CD1c-positive myeloid dendritic cell (primary cell): ENCODE results near the gene PDE4D.

Experiments
- DNase-seq: peaks from one replicate; pipeline ENCODE4 v3.0.0-alpha.2; 2016; ENCODE audit errors: extremely low spot score

The PDE4D gene

DNA sequence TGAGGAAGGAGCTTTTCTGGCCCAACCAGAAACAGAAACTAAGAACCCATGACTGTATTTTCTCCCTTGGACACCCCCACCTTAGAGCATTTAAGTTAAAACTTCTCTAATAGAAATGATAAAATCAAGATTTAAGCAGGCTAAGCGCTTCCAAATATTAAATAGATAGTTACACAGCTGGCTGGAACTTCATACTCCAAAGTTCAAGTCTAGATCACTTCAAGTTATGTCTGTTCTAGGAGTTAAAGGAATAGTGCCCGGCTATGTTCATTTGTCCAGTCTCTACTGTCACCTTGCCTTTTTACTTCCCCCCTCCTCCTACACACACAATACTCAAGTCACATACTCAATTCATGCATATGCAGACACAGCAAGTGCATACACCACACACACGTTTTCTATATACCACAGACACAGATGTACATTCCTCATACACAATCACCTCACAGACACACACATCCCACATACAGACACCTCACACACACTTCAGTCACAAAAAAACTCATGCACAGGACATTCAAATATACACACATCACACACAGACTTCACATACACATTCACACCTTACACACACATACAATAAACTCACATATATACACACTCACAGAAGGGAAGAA is 237.7 kb downstream of the PDE4D start:
- DNase-seq = no peak

- no peak for DNase-seq
Measured at GRCh38 chr5:59654691-59655090, 238.8 kb downstream of the PDE4D start.

DNA sequence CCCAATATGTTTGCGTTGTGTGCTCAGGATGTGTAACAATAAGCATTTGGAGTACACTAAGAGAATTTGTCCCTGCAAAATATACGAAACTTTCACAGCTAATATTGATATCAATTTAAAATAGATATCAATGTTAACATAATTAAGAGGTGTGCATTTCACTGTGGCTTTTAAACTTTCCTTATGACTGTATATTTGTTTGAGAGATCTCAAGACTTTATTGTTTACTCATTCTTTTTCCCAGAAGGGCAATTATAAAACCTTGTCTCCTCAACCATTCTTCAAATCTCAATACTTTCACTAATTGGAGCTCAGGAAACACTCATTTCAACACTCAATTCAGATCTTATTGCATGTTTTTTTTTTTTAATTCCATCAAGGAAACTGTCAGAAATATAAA is 241.1 kb downstream of the PDE4D start:
- no peak for DNase-seq

GRCh38 chr5:59648949-59649921 is 244.3 kb downstream of the PDE4D start:
- no peak for DNase-seq

- DNase-seq = no peak
Measured at GRCh38 chr5:59648038-59648831, 245.3 kb downstream of the PDE4D start.

GRCh38 chr5:59645380-59645779 is 248.1 kb downstream of the PDE4D start:
- DNase-seq = no peak

- DNase-seq = no peak
Measured at GRCh38 chr5:59640411-59640810, 253.1 kb downstream of the PDE4D start.

GRCh38 chr5:59637884-59638580 is 255.5 kb downstream of the PDE4D start:
- DNase-seq = no peak

- DNase-seq = no peak
Measured at GRCh38 chr5:59629561-59629960, 264.0 kb downstream of the PDE4D start.

DNA sequence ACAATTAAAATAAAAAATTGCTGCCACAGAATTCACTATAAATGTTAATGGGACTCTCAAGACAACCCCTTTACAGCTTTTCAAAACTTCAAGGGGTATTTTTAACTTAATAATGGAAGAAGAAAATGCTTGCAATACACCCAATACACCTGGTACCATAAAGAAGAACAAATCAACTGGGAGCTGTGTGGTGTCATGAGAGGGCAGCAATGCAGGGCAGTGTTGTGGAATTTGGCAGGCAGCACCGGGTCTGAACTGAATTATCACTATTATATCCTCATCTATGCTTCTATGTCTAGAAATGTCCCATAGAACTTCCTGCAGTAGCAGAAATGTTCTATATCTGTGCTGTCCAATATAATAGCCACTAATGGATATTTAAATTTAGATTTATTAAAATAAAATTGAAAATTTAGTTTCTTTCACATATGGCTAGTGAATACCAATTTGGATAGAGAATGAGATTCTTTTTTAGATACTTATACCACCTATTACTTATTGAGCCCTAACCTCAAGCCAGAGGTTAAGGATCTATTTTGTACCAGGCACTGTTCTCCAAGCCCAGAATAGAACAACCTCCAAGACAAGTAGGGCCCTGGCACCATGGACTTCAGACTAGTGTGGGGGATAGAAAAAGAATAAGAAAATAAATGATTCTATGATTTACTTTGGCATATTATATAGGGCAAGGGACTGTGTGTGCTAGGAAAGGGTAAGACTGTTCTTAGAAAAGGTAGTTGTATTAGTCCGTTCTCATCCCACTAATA is 265.3 kb downstream of the PDE4D start:
- DNase-seq = no peak

GRCh38 chr5:59624898-59625297 is 268.6 kb downstream of the PDE4D start:
- no peak for DNase-seq

GRCh38 chr5:59622848-59623247 is 270.7 kb downstream of the PDE4D start:
- DNase-seq = no peak

- no peak for DNase-seq
Measured at GRCh38 chr5:59621477-59621876, 272.0 kb downstream of the PDE4D start.

GRCh38 chr5:59620535-59621212 is 272.9 kb downstream of the PDE4D start:
- DNase-seq = no peak

- no peak for DNase-seq
Measured at GRCh38 chr5:59618644-59619043, 274.9 kb downstream of the PDE4D start.

- DNase-seq = no peak
Measured at GRCh38 chr5:59617186-59617771, 276.2 kb downstream of the PDE4D start.

- no peak for DNase-seq
Measured at GRCh38 chr5:59616413-59616812, 277.1 kb downstream of the PDE4D start.

GRCh38 chr5:59615272-59615671 is 278.3 kb downstream of the PDE4D start:
- no peak for DNase-seq

DNA sequence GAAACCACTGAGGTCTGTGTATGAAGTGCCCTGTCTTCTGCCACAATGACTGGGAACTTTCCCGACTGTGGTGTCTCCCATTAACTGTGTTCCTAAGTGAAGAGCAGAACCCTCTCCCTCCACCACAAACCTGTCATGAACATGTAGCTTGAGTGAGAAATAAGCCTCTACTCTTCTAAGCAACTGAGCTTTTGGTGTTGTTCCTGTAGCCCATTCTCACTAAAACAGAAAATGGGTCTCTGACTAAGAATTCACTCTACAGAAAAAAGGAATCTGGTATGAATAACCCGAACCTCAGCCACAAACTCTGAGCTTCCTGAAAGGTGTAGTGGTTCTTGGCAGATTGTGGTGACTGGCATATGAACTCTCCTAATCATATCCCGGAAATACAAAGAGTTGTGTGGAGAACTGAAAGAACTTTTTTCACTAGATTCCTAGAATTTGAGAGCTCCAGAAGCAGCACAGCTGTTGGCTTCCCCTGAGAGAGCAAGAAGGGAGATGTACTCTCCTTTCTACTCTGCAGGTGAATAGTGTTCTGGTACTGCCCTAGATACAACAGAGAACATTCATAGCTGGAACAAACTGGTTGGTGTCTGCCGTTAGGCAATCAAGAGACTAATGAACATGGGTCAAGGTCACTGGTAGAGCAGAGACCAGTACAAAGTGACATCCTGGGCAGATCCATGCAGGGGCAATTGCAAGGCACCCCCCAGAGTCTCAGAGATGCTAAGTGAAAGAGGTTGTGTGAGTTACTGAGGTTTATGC is 283.8 kb downstream of the PDE4D start:
- no peak for DNase-seq
